GM18907 (cell line): ENCODE results near the gene COL7A1.

Experiments
- ATAC-seq: cut with Tn5 transposase; IDR thresholded peaks from one replicate; pipeline ENCODE4 v1.9.1; 2021; ENCODE audit warnings: mild to moderate bottlenecking, moderate library complexity; ENCODE audit not compliant: unreplicated experiment

The COL7A1 gene

GRCh38 chr3:48595075-48595525 lies at the start of gene COL7A1:
COL7A1 (minus strand) TSS chr3:48595329; CDS start chr3:48595159, 170 bp downstream.
- no peak for ATAC-seq

GRCh38 chr3:48642605-48643004 lies 47.5 kb upstream of the COL7A1 start:
- ATAC-seq = no peak

GRCh38 chr3:48641396-48641795 lies 46.3 kb upstream of the COL7A1 start:
- ATAC-seq = no peak

- ATAC-seq = no peak
Measured at GRCh38 chr3:48639944-48640606, 44.9 kb upstream of the COL7A1 start.

- ATAC-seq = no peak
Measured at GRCh38 chr3:48637305-48637704, 42.2 kb upstream of the COL7A1 start.

DNA sequence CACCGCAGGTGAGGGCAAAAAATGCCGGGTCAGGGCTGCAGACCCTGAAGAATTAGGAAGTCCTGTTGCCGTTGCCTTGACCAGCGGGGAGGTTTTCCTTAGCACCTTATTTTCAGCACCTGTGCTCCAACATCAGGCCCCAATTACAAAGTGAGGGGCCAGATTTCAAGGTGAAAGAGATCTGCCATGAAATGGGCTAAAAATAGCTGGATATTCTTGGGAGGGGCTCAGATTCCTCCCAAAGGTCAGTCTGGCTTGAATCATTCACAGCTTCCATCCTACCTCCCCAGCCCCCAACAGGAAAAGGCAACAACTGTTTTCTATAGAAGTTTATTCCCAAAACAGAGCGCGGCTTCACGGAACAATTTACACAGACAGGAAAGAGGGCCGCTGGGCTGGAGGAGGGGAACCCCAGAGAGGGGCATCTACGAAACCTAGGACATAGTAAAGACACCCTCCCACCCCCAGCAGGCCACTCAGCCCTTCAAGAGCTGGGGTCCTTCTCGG lies 41.1 kb upstream of the COL7A1 start:
- no peak for ATAC-seq

DNA sequence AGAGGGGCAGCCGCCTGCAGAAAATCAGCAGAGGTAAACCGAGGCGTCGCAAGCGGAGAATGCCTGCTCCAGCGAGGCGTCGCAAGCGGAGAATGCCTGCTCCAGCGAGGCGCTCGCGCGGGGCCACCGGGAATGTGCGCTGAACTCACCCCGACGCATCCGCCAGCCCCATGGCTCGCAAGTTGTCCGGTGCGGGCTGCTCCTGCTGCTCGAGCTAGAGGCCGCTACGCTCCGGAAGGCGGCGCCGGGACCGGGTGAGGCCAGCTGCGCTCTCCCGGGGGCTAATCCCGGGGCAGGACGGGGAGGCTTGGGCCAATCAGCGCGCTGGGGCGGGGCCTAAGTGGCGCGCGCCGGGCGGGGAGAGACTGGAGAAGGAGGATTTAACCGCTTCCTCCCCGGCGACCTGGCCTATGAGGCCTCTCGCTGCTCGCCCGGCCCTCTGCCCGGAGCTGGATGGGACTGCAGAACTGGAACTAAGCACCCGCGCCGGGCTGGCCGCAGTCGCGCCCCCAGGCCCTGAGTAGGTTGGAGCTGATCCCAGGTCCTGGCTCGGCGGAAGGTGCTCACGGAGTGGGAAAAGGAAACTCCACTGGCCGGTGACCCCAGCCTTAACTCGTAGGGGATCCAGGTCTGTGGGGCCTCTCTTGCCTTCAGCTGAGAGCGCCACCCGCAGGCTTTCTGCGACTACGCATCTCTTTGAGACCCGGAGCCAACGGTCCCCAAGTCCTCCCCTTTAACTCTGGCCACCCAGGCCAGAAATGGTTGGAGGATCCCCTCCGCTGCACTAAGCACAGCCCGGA lies 40.3 kb upstream of the COL7A1 start, which contains the start of gene SLC26A6:
Gene SLC26A6 (minus strand): TSS at position 240 of the 800 bp plus-strand sequence. CDS start 68 bp downstream, at position 172.
- ATAC-seq = peak; percentile 90

DNA sequence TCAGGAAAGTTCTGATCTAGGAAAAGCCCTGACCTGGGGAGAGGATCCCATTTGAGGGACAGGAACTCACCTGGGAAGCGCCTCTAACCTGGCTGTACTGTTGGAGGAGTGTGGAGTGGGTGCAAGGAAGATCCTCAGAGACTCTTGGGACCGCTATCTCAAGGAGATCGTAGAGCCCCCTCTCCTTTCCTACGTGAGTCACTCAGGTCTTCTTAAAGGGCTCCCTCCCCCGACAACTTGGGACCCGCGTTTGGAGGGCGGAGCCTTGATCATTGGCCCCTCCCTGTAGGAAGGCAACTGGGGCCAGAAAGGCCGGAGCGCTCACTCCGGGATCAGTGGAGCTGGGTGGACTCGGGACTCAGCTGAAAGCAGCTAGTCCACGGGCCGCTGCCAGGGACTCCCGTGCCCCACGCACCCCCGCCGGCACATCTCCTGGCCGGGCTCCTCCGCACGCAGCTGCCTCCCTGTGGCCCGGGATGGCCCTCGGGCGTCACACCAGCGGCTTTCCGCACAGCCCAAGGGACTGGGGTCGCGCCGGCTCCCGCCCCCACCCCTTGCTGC lies 39.6 kb upstream of the COL7A1 start:
- peak; percentile 5 for ATAC-seq

GRCh38 chr3:48633743-48634142 lies 38.6 kb upstream of the COL7A1 start:
- no peak for ATAC-seq

- no peak for ATAC-seq
Measured at GRCh38 chr3:48633256-48633655, 38.1 kb upstream of the COL7A1 start.

- ATAC-seq = no peak
Measured at GRCh38 chr3:48631516-48632448, 36.7 kb upstream of the COL7A1 start.

DNA sequence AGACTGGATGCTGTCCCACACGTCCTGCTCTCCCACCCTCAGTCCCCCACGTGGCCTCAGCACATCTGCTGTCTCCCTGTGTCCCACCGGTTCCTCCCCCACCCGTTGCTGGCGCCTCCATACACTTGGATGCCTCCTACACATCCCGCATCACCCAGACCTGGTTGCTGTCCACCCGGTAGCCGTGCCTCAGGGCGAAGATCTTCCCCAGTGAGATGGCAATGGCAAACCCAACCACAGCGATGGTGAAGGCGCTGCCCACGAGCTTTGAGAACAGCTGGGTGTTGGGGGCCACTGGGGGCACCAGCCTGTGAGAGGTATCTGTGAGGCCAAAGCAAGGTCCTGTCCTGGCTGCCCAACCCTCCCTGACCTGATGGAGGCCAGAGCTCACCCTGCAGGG lies 35.7 kb upstream of the COL7A1 start:
- no peak for ATAC-seq

- ATAC-seq = no peak
Measured at GRCh38 chr3:48630407-48630806, 35.3 kb upstream of the COL7A1 start.

DNA sequence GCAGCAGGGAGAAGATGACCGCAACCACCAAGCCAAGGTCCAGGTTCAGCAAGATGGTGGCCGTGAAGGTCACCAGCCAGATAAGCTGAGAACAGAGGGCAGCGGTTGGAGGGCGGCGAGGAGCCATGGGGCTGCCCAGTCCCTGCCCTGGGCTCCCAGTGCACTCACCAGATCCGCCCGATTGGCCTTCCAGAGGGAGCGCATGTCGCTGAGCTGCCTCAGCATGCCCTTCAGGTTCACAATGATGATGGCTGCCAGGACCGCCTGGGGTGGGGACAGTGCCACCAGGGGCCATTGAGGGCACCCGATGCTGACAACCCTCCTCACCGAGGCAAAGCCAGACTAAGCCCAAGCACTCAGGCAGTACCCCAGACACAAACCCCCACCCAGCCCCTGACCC lies 34.8 kb upstream of the COL7A1 start:
- no peak for ATAC-seq

DNA sequence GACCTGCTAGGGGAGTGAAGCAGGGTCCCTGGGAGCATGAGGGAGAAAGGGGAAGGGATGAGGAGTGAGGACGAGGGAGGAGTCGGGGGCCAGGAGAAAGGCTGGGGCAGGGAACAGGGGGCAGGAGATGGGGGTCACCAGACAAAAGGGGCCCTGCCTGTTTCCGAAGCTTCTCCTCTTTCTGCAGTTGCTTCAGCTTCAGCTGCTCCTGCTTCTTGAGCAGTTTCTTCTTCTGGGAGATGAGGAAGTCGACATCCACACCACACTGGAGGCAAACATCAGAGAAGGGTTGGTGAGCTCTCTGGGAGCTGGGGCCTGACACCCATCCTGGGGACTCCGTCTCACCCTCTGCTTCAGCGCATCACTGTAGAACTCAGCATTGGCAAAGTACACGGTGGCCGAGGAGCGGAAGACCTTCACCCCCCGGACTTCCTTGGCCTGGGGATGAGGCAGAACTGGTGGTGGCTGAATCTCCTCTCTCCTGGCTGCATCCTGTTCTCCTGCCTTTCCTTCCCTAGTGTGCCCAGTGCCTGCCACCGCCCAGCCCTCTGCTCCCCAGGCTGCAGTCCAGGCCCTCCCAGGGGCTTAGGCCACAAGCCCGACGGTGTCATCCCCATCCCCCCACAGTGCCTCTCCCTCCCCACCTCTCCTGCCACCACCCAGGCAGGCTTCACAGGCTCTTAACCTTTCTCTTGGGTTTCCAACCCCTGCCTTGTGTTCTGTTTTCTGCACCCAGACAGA lies 33.3 kb upstream of the COL7A1 start:
- no peak for ATAC-seq

- no peak for ATAC-seq
Measured at GRCh38 chr3:48625600-48625999, 30.5 kb upstream of the COL7A1 start.

- ATAC-seq = no peak
Measured at GRCh38 chr3:48624767-48625166, 29.6 kb upstream of the COL7A1 start.

- no peak for ATAC-seq
Measured at GRCh38 chr3:48623851-48624547, 28.9 kb upstream of the COL7A1 start.

DNA sequence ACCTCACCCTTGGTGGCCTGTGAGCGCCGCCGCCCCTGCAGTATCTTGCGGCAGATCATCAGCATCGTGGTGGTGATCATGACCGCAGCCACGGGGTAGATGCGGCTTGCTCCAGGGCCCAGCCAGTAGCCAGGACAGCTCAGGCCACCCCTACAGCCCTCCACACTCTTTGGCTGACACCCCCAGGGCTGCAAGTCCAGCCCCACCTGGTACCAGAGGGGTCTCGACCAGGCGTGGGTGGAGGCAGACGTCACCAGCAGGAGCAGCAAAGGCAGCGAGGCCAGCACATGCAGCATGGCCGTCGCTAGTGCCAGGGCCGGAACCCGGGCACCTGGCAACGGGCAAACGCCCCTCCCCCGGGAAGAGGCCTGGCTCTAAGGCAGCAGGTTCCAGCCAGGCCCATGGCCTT lies 26.3 kb upstream of the COL7A1 start, which contains the start of gene TMEM89:
Gene TMEM89 (minus strand): TSS at position 309 of the 409 bp plus-strand sequence. CDS start 13 bp downstream, at position 296.
- no peak for ATAC-seq
